Measurements from ENCODE around the gene TRABD2A.
"Not testable (repeated sequence)": the region's sequence is repeated elsewhere in the genome, so short reads cannot be mapped to it uniquely, and the experiment has no call there.

Gene TRABD2A

GRCh38 chr2:84811839-84812431, 68.9 kb downstream of the TRABD2A start:
- no peak for DNase-seq

- no peak for DNase-seq
These were observed 72.6 kb downstream of the TRABD2A start for GRCh38 chr2:84808279-84808678.

- no peak for DNase-seq
These were observed 73.8 kb downstream of the TRABD2A start for GRCh38 chr2:84807063-84807485.

- no peak for DNase-seq
These were observed 75.5 kb downstream of the TRABD2A start for GRCh38 chr2:84805250-84805958.

GRCh38 chr2:84801811-84802210, 79.1 kb downstream of the TRABD2A start:
- DNase-seq = no peak

- DNase-seq = no peak
These were observed 80.6 kb downstream of the TRABD2A start for GRCh38 chr2:84800194-84800805.

GRCh38 chr2:84799772-84800171, 81.1 kb downstream of the TRABD2A start:
- DNase-seq = no peak

GRCh38 chr2:84797271-84797670, 83.6 kb downstream of the TRABD2A start:
- DNase-seq = no peak

- no peak for DNase-seq
These were observed 84.1 kb downstream of the TRABD2A start for GRCh38 chr2:84796798-84797197.

GRCh38 chr2:84793641-84794040, 87.2 kb downstream of the TRABD2A start:
- DNase-seq = no peak

- no peak for DNase-seq
These were observed 87.9 kb downstream of the TRABD2A start for GRCh38 chr2:84792856-84793522.

- DNase-seq = no peak
These were observed 92.4 kb downstream of the TRABD2A start for GRCh38 chr2:84788498-84788897.

- no peak for DNase-seq
These were observed 92.9 kb downstream of the TRABD2A start for GRCh38 chr2:84788027-84788426.

GRCh38 chr2:84786601-84787000, 94.3 kb downstream of the TRABD2A start:
- DNase-seq = no peak

GRCh38 chr2:84785950-84786349, 94.9 kb downstream of the TRABD2A start:
- no peak for DNase-seq

GRCh38 chr2:84782717-84783442, 98.0 kb downstream of the TRABD2A start:
- DNase-seq = no peak

GRCh38 chr2:84781942-84782716, 98.8 kb downstream of the TRABD2A start:
- no peak for DNase-seq

GRCh38 chr2:84779781-84780180, 101.1 kb downstream of the TRABD2A start:
- DNase-seq = no peak

- no peak for DNase-seq
These were observed 101.8 kb downstream of the TRABD2A start for GRCh38 chr2:84778911-84779690.

GRCh38 chr2:84776011-84776410, 104.9 kb downstream of the TRABD2A start:
- no peak for DNase-seq

GRCh38 chr2:84773562-84773961, 107.3 kb downstream of the TRABD2A start:
- DNase-seq = not testable (repeated sequence)

Data from DMS153 (cell line).